BLaER1 (cell line): Measurements from ENCODE around the gene CLDN25.
"Not testable (repeated sequence)": the region's sequence is repeated elsewhere in the genome, so short reads cannot be mapped to it uniquely, and the experiment has no call there.

Experiments used
- H3K27ac ChIP-seq: shearing (Covaris generic); formaldehyde crosslinking; 2 replicates; pipeline ENCODE4 v1.8.1; 2022
- H3K27me3 ChIP-seq: shearing (Covaris generic); formaldehyde crosslinking; 2 replicates; pipeline ENCODE4 v1.8.1; 2022
- H3K36me3 ChIP-seq: shearing (Covaris generic); formaldehyde crosslinking; 2 replicates; pipeline ENCODE4 v1.8.1; 2022
- H3K4me1 ChIP-seq: shearing (Covaris generic); formaldehyde crosslinking; 2 replicates; pipeline ENCODE4 v1.8.1; 2022
- H3K4me2 ChIP-seq: shearing (Covaris generic); formaldehyde crosslinking; 2 replicates; pipeline ENCODE4 v1.8.1; 2022
- H3K4me3 ChIP-seq: shearing (Covaris generic); formaldehyde crosslinking; 2 replicates; pipeline ENCODE4 v1.8.1; 2022
- H3K9ac ChIP-seq: shearing (Covaris generic); formaldehyde crosslinking; 2 replicates; pipeline ENCODE4 v1.8.1; 2022
- H3K9me3 ChIP-seq: shearing (Covaris generic); formaldehyde crosslinking; 2 replicates; pipeline ENCODE4 v1.8.1; 2022
- H4K20me1 ChIP-seq: shearing (Covaris generic); formaldehyde crosslinking; 2 replicates; pipeline ENCODE4 v1.8.1; 2022
- Cebpa-rat ChIP-seq: shearing (Covaris generic); IDR thresholded peaks from 2 replicates; pipeline ENCODE4 v1.8.1; 2022

Gene CLDN25

DNA sequence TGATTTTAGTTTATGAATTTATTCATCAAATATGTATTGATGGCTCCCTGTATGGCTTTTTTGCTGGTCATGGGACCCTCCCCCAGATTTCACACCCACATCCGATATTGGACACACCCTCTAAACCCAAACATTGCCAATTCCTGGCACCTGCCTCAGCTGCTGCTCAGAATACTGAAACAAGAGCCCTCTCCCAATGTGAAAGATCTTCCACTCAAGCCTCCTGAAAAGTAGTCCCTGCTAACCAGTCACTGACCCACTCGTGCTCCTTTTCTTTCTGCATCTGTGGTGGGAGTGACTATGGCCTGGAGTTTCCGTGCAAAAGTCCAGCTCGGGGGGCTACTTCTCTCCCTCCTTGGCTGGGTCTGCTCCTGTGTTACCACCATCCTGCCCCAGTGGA lies at the start of gene CLDN25:
TSS of gene CLDN25 (plus strand) at position 301 of the 400 bp plus-strand sequence. CDS start at position 301, 0 bp downstream.
- no peak for TF ChIP-seq Cebpa-rat
- H3K9ac ChIP-seq, result no peak within 1 kb of the TSS
- H3K4me3 ChIP-seq, result no peak within 1 kb of the TSS
- H3K27me3 ChIP-seq, result no peaks in the 10 kb centered on the region
- no peaks in the 10 kb centered on the region for H4K20me1 ChIP-seq
- no peaks in the 10 kb centered on the region for H3K36me3 ChIP-seq
- H3K4me2 ChIP-seq, result no peak within 1 kb of the TSS
- H3K9me3 ChIP-seq, result no peaks in the 10 kb centered on the region
- no peaks in the 10 kb centered on the region for H3K4me1 ChIP-seq
- H3K27ac ChIP-seq, result no peak within 1 kb of the TSS

DNA sequence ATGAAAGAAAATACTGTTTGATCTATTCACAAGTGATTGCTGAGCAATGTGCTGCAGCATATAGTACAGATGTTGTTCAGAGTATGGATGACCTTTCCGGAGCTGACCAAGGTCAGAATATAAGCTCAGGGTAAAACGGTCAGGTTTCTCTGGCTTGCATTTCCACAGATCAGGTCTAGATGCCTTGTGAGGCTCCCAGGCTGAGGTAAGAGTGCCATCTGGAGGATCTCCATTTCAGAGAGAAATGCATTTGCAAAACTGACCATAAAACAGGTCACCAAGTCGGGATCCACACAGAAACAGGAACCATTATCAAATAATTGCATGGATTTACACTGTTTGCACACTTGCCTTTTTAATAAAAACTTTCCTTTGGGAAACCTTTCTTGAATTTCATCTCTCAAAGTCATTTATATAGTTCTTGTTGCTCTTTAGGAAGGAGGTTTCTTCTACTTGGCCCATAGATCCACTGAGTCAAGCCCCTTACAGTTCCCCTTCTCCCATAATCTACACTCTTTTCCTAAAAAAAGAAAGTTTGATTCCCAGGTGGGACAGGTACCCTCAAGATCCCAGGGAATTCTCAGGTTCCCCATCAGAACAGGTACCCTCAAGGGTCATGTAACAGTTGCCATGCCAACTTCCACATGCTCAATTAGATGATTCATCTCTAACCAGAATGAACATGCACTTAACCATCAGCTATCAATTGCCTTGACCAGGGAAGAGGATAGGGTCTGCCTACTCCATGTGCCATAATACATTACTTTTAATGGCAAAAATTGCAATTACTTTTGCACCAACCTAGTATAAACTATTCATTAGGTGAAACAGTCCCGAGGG lies 48.5 kb upstream of the CLDN25 start:
- Histone ChIP-seq H3K36me3 (peaks cover 46% of the 10 kb centered on the region), H3K4me1 (no peaks in the 10 kb centered on the region), H3K9ac (no peak overlapping the region), H3K9me3 (no peaks in the 10 kb centered on the region), H3K27me3 (no peaks in the 10 kb centered on the region), H4K20me1 (no peaks in the 10 kb centered on the region; the same call in 1 of the 2 replicates), H3K27ac (no peak overlapping the region), H3K4me3 (no peak overlapping the region), H3K4me2 (no peak overlapping the region)
- TF ChIP-seq Cebpa-rat, result no peak

DNA sequence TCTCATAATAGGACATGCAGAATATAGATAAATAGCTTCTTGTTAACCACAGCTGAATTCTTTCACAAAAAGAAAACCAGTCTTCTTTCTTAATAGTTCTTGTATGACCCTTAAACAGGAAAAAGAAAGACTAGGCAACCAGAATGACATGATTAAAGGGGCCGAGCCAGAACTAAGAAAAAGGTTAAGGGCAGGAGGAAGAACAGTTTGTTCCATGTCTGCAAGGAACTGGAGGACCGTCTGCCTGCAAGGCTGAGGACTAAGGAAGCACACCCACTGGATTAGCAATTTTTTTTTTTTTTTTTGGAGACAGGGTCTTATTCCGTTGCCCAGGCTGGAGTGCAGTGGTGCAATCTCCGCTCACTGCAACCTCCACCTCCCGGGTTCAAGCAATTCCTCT lies 47.5 kb upstream of the CLDN25 start:
- TF ChIP-seq Cebpa-rat, result no peak
- Histone ChIP-seq H3K27ac (no peak overlapping the region), H3K27me3 (no peaks in the 10 kb centered on the region), H3K36me3 (peaks cover 56% of the 10 kb centered on the region), H3K4me1 (no peaks in the 10 kb centered on the region), H3K9me3 (no peaks in the 10 kb centered on the region), H4K20me1 (no peaks in the 10 kb centered on the region; the same call in 1 of the 2 replicates), H3K9ac (no peak overlapping the region), H3K4me3 (no peak overlapping the region), H3K4me2 (no peak overlapping the region)

DNA sequence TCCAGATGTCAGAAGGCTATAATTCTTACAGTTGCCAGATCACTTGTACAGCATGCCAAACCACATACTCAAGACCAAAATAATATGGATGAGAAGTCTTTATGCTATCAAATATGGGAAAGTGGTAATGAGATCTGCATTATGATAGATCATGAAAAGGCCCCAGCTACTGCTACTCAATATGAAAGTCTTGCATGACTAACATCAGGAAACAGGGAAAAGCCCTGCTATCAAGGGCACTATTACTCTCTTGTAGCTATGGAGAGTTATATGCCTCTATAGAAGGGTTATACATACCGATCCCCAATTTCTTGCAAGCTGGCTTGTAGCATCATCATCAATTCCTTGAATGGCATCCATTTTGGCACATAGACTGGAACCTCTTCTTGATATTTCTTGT lies 43.3 kb upstream of the CLDN25 start:
- no peaks in the 10 kb centered on the region; the same call in 1 of the 2 replicates for H4K20me1 ChIP-seq
- no peaks in the 10 kb centered on the region for H3K9me3 ChIP-seq
- no peak overlapping the region for H3K9ac ChIP-seq
- no peaks in the 10 kb centered on the region for H3K27me3 ChIP-seq
- no peak overlapping the region for H3K4me3 ChIP-seq
- TF ChIP-seq Cebpa-rat, result no peak
- H3K27ac ChIP-seq, result no peak overlapping the region
- no peak overlapping the region for H3K4me2 ChIP-seq
- H3K4me1 ChIP-seq, result no peaks in the 10 kb centered on the region
- H3K36me3 ChIP-seq, result peaks cover 96% of the 10 kb centered on the region

DNA sequence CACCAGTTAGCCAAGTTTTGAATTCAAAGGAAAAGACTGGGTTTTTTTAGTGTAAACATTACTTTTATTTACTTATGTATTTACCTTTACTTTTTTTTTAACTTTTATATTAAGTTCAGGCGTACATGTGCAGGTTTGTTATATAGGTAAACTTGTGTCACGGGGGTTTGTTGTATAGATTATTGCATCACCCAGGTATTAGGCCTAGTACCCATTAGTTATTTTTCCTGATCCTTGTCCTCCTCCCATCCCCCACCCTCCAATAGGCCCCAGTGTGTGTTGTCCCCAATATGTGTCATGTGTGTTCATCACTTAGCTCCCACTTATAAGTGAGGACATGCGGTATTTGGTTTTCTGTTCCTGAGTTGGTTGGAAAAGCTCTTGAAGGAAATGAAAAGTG lies 26.7 kb upstream of the CLDN25 start:
- H3K36me3 ChIP-seq, result peaks cover 66% of the 10 kb centered on the region
- no peak for TF ChIP-seq Cebpa-rat
- no peak overlapping the region for H3K9ac ChIP-seq

DNA sequence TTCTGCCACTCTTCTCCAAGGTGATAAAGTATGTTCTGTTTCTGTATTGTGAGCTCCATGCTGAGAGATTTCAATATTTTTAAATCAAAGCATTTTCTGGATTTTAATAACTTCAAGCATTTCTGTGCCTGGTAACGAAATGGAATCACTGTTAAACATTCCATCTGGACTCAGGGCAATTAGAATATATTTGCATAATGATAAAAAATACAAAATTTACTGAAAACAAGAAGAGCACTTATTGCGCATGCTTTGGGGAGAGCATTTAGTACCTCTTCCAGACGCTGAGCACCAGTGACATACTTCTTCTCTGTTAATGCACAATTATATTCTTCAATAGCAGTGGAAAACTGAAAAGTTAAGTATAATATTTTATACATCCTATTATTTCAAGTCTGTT lies 19.4 kb upstream of the CLDN25 start:
- no peak overlapping the region for H3K4me3 ChIP-seq
- no peak overlapping the region for H3K27ac ChIP-seq
- H4K20me1 ChIP-seq, result peaks cover 19% of the 10 kb centered on the region
- H3K4me1 ChIP-seq, result no peaks in the 10 kb centered on the region
- H3K9me3 ChIP-seq, result peaks cover 23% of the 10 kb centered on the region
- no peak for TF ChIP-seq Cebpa-rat
- H3K4me2 ChIP-seq, result no peak overlapping the region
- peaks cover 88% of the 10 kb centered on the region for H3K36me3 ChIP-seq
- no peak overlapping the region for H3K9ac ChIP-seq
- no peaks in the 10 kb centered on the region for H3K27me3 ChIP-seq

More for the DNA sequence above, 26.7 kb upstream of the CLDN25 start:
- Histone ChIP-seq H3K4me3 (no peak overlapping the region), H3K27ac (no peak overlapping the region), H3K27me3 (no peaks in the 10 kb centered on the region), H3K9me3 (peaks cover 13% of the 10 kb centered on the region), H4K20me1 (peaks cover 5% of the 10 kb centered on the region; the same call in 1 of the 2 replicates), H3K4me2 (no peak overlapping the region), H3K4me1 (no peaks in the 10 kb centered on the region)

DNA sequence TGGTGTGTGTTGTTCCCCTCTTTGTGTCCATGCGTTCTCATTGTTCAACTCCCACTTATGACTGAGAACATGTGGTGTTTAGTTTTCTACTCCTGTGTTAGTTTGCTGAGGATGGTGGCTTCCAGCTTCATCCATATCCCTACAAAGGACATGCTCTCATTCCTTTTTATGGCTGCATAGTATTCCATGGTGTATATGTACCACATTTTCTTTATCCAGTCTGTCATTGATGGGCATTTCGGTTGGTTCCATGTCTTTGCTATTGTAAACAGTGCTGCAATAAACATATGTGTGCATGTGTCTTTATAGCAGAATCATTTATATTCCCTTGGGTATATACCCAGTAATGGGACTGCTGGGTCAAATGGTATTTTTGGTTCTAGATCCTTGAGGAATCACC lies 16.6 kb upstream of the CLDN25 start:
- not testable (repeated sequence) for H3K9ac ChIP-seq, H3K27ac ChIP-seq, H3K4me2 ChIP-seq, H3K4me1 ChIP-seq, H3K27me3 ChIP-seq, H3K4me3 ChIP-seq
- Histone ChIP-seq H3K9me3 (peaks cover 19% of the 10 kb centered on the region; the same call in 1 of the 2 replicates), H4K20me1 (peaks cover 22% of the 10 kb centered on the region; the same call in 1 of the 2 replicates), H3K36me3 (peaks cover 86% of the 10 kb centered on the region)

DNA sequence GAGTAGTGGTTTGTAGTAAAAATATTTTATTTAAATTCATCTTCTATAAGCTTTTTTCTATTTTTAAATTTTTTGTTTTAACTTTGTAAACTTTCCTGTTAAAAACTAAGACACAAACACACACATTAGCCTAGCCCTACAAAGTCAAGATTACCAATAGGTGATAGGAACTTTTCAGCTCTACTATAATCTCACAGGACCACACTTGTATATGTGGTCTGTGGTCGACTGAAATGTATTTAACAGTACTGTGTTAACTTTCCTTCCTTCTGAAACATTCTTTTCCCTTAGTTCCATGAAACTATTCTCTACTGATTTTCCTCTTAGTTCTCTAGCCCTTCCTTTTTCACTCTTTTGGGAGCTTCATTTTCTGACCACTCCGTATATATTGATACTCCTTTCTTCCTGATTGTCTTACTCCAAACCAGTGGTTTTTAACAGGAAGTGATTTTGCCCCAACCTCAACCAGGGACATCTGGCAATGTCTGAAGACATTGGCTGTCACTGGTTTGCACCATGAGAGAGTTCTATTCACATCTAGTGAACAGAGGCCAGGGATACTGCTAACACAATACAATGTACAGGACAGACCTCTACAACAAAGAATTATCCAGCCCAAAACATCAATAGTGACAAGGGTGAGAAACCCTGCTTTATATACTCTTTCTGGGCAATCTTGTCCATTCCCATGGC lies 14.9 kb upstream of the CLDN25 start:
- Histone ChIP-seq H3K4me2 (no peak overlapping the region), H3K27me3 (no peaks in the 10 kb centered on the region), H3K27ac (no peak overlapping the region), H3K4me3 (no peak overlapping the region), H3K4me1 (no peaks in the 10 kb centered on the region), H3K9me3 (peaks cover 19% of the 10 kb centered on the region; the same call in 1 of the 2 replicates), H3K9ac (no peak overlapping the region), H3K36me3 (peaks cover 84% of the 10 kb centered on the region), H4K20me1 (peaks cover 22% of the 10 kb centered on the region; the same call in 1 of the 2 replicates)
- no peak for TF ChIP-seq Cebpa-rat

DNA sequence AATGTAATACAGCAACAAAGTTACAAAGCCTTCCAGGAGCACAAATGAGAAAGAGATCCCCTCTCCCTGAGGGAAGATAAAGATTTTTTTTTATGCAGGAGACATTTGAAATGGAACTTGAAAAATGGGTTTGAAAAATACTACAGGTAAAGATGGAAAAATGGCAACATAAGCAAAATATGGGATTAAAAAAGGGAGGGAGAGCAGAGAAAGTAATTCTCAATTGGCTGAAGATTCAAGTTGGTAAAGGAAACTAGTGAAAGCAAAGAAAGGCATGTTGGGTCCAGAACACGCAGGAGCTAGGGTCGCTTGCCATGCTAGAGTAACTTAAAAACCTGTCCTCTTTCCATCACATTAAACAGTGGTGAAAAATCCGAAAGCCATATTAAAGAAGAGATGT lies 7.6 kb upstream of the CLDN25 start:
- Histone ChIP-seq H3K9me3 (no peaks in the 10 kb centered on the region), H3K4me1 (peaks cover 12% of the 10 kb centered on the region), H3K27ac (no peak overlapping the region), H3K27me3 (no peaks in the 10 kb centered on the region), H3K4me2 (peak overlapping the region; percentile 93), H3K9ac (peak overlapping the region; percentile 93; the same call in 1 of the 2 replicates), H3K4me3 (peak overlapping the region; percentile 91), H4K20me1 (no peaks in the 10 kb centered on the region; the same call in 1 of the 2 replicates), H3K36me3 (peaks cover 46% of the 10 kb centered on the region)
- TF ChIP-seq Cebpa-rat, result no peak

DNA sequence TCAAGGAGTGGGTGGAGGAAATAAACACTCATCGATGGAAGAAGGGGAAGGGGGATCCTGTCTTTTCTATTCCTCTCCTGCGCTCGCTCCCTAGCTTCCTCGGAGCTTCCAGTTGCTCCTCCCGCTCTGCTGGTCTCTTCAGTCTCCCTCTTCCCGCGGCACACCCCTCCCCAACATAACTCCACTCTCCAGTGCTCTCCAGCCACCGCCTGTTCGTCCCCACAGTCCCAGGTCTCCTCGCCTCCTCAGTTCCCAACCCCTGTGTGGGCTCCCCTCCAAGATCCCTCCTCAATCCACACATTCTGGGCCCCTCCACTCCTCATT lies 6.5 kb upstream of the CLDN25 start:
- peak overlapping the region; percentile 91 for H3K27ac ChIP-seq
- TF ChIP-seq Cebpa-rat, result no peak

More for the DNA sequence above, 6.5 kb upstream of the CLDN25 start:
- Histone ChIP-seq H3K4me2 (peak overlapping the region; percentile 93), H3K4me1 (peaks cover 12% of the 10 kb centered on the region), H3K9ac (peak overlapping the region; percentile 93), H3K36me3 (peaks cover 35% of the 10 kb centered on the region), H4K20me1 (no peaks in the 10 kb centered on the region; the same call in 1 of the 2 replicates), H3K4me3 (peak overlapping the region; percentile 91), H3K27me3 (no peaks in the 10 kb centered on the region), H3K9me3 (no peaks in the 10 kb centered on the region)
